Omental fat pad (tissue), 4 donors: ENCODE results near the gene KRTAP10-2. TPM values are rescaled to one million over a fixed set of nuclear protein-coding genes. Genes with fewer than 3 reads are reported as not detected.

Experiments
- ATAC-seq: fragments of 150-250 bp; one replicate; pipeline ENCODE4 v1.9.1; 2016; ENCODE audit warnings: mild to moderate bottlenecking, moderate library complexity; ENCODE audit not compliant: low FRiP score
- DNase-seq: peaks from one replicate; pipeline ENCODE4 v3.0.0-alpha.2; 2019; ENCODE audit warnings: low spot score
- total RNA-seq, 4 donors: library from RNA; depleted of rRNA; stranded (reverse); fragments of >200 nt; gene quantifications; one replicate each; pipeline ENCODE4 v1.1.0, GENCODE V29; 2016
- TF ChIP-seq, protein P1 (sequence below), 3 donors: fragments of 450-650 bp; IDR thresholded peaks; one replicate each; pipeline ENCODE4 v1.5.1; 2016 to 2017; ENCODE audit warnings: antibody characterized with exemption in 3 of 3, mild to moderate bottlenecking in 3 of 3, moderate library complexity in 2 of 3

The KRTAP10-2 gene
- total RNA-seq, 4 donors from 2014 or later = not detected

GRCh38 chr21:44529011-44529421 is 22.3 kb downstream of the KRTAP10-2 start:
- DNase-seq (no peak), ATAC-seq (no peak)
- TF ChIP-seq, protein P1, sequence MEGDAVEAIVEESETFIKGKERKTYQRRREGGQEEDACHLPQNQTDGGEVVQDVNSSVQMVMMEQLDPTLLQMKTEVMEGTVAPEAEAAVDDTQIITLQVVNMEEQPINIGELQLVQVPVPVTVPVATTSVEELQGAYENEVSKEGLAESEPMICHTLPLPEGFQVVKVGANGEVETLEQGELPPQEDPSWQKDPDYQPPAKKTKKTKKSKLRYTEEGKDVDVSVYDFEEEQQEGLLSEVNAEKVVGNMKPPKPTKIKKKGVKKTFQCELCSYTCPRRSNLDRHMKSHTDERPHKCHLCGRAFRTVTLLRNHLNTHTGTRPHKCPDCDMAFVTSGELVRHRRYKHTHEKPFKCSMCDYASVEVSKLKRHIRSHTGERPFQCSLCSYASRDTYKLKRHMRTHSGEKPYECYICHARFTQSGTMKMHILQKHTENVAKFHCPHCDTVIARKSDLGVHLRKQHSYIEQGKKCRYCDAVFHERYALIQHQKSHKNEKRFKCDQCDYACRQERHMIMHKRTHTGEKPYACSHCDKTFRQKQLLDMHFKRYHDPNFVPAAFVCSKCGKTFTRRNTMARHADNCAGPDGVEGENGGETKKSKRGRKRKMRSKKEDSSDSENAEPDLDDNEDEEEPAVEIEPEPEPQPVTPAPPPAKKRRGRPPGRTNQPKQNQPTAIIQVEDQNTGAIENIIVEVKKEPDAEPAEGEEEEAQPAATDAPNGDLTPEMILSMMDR (IDR thresholded peaks at IDR 0.05) = no peak

- TF ChIP-seq, protein P1 (IDR thresholded peaks at IDR 0.05) = no peak
- no peak for ATAC-seq
- no peak for DNase-seq
Observed at GRCh38 chr21:44528634-44528995, 22.7 kb downstream of the KRTAP10-2 start.

- ATAC-seq (no peak), DNase-seq (no peak)
- TF ChIP-seq, protein P1 (IDR thresholded peaks at IDR 0.05) = no peak
Observed at GRCh38 chr21:44527983-44528633, 23.2 kb downstream of the KRTAP10-2 start.

GRCh38 chr21:44527156-44527982 is 23.9 kb downstream of the KRTAP10-2 start:
- no peak for DNase-seq

GRCh38 chr21:44526096-44526997 is 25.0 kb downstream of the KRTAP10-2 start:
- TF ChIP-seq, protein P1 (IDR thresholded peaks at IDR 0.05) = no peak
- no peak for ATAC-seq
- no peak for DNase-seq

More at GRCh38 chr21:44527156-44527982, 23.9 kb downstream of the KRTAP10-2 start:
- ATAC-seq = no peak
- TF ChIP-seq, protein P1 (IDR thresholded peaks at IDR 0.05) = no peak

DNA sequence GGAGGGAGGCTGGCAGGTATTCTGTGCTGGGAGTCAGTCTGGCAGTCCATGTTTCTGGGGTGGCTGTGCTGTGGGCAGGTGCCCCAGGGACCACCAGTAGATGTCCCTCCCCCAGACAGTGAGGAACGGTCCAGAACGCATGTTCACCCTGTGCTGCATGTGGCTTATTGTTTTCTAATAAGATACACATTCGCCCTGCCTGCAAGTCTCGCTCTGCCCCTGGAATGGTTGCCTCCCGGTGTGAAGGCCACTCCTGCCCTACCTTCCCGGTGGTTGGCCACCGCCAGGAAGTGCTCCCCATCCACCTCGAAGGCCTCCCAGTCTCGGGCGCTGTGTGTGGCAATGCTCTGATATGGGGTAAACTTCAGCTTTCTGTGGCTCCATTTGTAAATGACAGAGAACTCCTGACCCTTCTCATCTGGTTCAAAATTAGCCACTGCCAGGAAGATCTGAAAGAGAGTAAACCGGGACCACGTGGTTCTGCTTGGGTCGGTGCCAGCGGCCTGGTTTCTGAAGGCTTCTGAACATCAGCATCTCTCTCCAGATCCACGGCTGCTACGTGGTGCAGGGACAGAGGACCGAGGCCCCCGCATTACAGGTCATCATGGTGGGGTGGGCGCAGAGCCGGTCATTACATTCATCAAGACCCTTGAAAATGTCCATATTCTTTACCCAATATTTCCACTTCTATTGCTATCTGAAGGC is 25.8 kb downstream of the KRTAP10-2 start:
- DNase-seq = no peak
- TF ChIP-seq, protein P1 (IDR thresholded peaks at IDR 0.05) = no peak
- ATAC-seq = no peak
